ENCODE measurements around the gene UBE2J1.

The UBE2J1 gene

GRCh38 chr6:89353702-89354392, 1.3 kb upstream of the UBE2J1 start:
- POLR2A ChIA-PET = interaction anchor here (0.5 to 1.2 kb wide), 3 partner anchors 8 to 23 kb away, joined by 3 to 6 read pairs (median 3); no protein-coding TSS in a partner anchor
- H3K4me1 ChIP-seq (ENCODE audit: control insufficient read depth, insufficient read depth, low read length) = peaks cover 5% of the 10 kb centered on the region; the same call in 1 of the 2 replicates

GRCh38 chr6:89353118-89353556, 615 bp upstream of the UBE2J1 start:
- H3K4me1 ChIP-seq (ENCODE audit: control insufficient read depth, insufficient read depth, low read length) = peaks cover 8% of the 10 kb centered on the region
- no peaks in the 10 kb centered on the region for H3K36me3 ChIP-seq (ENCODE audit: control insufficient read depth in 2 of 2, insufficient read depth in 1 of 2, low read length in 2 of 2)
- POLR2A ChIA-PET = interaction anchor here (0.7 to 2.5 kb wide), 9 partner anchors 11 to 467 kb away, joined by 3 to 18 read pairs (median 4); partner anchors contain the start of genes MDN1, PM20D2, PNRC1 and SRSF12
- CTCF ChIA-PET = interaction anchor here (0.7 kb wide), 2 partner anchors 11 to 64 kb away, joined by 3 to 6 read pairs; no protein-coding TSS in a partner anchor
- H3K27ac ChIP-seq (ENCODE audit: extremely low read depth, low read depth, low read length) = peak overlapping the region; percentile 99
- H3K9me3 ChIP-seq (ENCODE audit: control insufficient read depth, insufficient read depth, low read depth, low read length) = no peaks in the 10 kb centered on the region
- H3K4me3 ChIP-seq (ENCODE audit: low read depth, low read length) = peak overlapping the region; percentile 91
- TF ChIP-seq ZNF202 (tag by site-specific recombination; IDR thresholded peaks at IDR 0.05; ENCODE audit: borderline replicate concordance) (0 out of 2 replicates have a peak, but pooled peaks have one; percentile 61), ZNF580 (tag by site-specific recombination; IDR thresholded peaks at IDR 0.05) (peak; percentile 44; the same call in 1 of the 2 replicates), ZBTB17 (tag by site-specific recombination; IDR thresholded peaks at IDR 0.05) (0 out of 2 replicates have a peak, but pooled peaks have one; percentile 16), ZNF280C (tag by site-specific recombination; IDR thresholded peaks at IDR 0.05) (no peak), ZNF121 (tag by site-specific recombination; IDR thresholded peaks at IDR 0.05) (0 out of 2 replicates have a peak, but pooled peaks have one; percentile 9), ZNF701 (tag by site-specific recombination; IDR thresholded peaks at IDR 0.05) (no peak), ZNF335 (tag by site-specific recombination; conservative IDR thresholded peaks at IDR 0.05) (peak; percentile 71), ZNF629 (tag by site-specific recombination; IDR thresholded peaks at IDR 0.05) (0 out of 2 replicates have a peak, but pooled peaks have one; percentile 17), ZNF341 (tag by site-specific recombination; IDR thresholded peaks at IDR 0.05; ENCODE audit: low read depth) (peak; percentile 65; the same call in 1 of the 2 replicates), PRDM10 (tag by site-specific recombination; IDR thresholded peaks at IDR 0.05) (peak; percentile 28; the same call in 1 of the 2 replicates), SCRT1 (tag by site-specific recombination; IDR thresholded peaks at IDR 0.05; ENCODE audit: borderline replicate concordance) (peak; percentile 24; the same call in 1 of the 2 replicates)

More at GRCh38 chr6:89353702-89354392, 1.3 kb upstream of the UBE2J1 start:
- TF ChIP-seq SP7 (tag by site-specific recombination; IDR thresholded peaks at IDR 0.05) (peak; percentile 49; the same call in 1 of the 2 replicates), RBAK (tag by site-specific recombination; IDR thresholded peaks at IDR 0.05) (no peak), ZBTB44 (tag by site-specific recombination; IDR thresholded peaks at IDR 0.05) (peak; percentile 34; the same call in 1 of the 2 replicates), HIC1 (tag by site-specific recombination; IDR thresholded peaks at IDR 0.05) (no peak), TRIM28 (IDR thresholded peaks at IDR 0.05; ENCODE audit: borderline replicate concordance, low read length) (peak; percentile 9; the same call in 1 of the 2 replicates), OSR2 (tag by site-specific recombination; IDR thresholded peaks at IDR 0.05) (peak; percentile 27; the same call in 1 of the 2 replicates), ZNF24 (tag by site-specific recombination; IDR thresholded peaks at IDR 0.05) (peak; percentile 64; the same call in 1 of the 2 replicates), ZNF366 (tag by site-specific recombination; conservative IDR thresholded peaks at IDR 0.05) (0 out of 2 replicates have a peak, but pooled peaks have one; percentile 11), ZNF335 (tag by site-specific recombination; conservative IDR thresholded peaks at IDR 0.05) (0 out of 2 replicates have a peak, but pooled peaks have one; percentile 12)
- Histone ChIP-seq H3K9me3 (ENCODE audit: control insufficient read depth, insufficient read depth, low read depth, low read length) (no peaks in the 10 kb centered on the region), H3K27ac (ENCODE audit: extremely low read depth, low read depth, low read length) (no peak overlapping the region), H3K4me3 (ENCODE audit: low read depth, low read length) (no peak overlapping the region), H3K36me3 (ENCODE audit: control insufficient read depth in 2 of 2, insufficient read depth in 1 of 2, low read length in 2 of 2) (no peaks in the 10 kb centered on the region)
- CTCF ChIA-PET = interaction anchor here (0.6 to 4.3 kb wide), 5 partner anchors 14 to 825 kb away, joined by 3 to 43 read pairs (median 5); no protein-coding TSS in a partner anchor

Data from HEK293 (cell line).